ENCODE data around the gene DBN1.

DBN1 gene

DNA sequence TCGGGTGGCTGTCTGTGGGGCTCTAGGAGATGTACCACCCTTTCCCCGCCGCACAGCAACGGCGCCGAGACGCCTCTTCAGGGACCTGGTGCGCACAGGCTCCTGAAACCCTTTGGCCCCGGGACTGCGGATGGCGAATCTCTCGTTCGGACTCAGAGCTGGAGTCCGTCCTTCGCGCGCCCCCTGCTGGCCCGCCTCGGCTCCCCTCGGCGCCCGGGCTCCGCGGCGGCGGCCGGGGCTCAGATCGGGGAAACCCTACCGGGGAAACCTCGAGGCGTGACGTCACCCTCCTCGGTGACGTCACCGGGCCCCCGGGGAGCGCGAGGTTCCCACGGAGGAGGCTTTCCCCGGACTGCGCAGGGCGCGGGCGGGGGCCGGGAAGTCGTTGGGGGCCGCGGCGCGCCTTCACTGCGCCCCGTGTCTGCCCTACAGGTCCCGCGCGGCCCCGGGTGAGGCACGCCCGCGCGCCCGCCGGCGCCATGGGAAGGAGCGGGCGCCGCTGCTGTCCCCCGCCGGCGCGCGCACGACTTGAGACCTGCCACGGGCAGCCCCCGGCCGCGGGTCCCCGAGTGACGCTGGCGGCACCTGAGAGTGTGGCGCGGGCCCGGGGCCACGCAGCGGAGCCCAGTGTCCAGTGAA, 18.9 kb downstream of the DBN1 start:
- Histone ChIP-seq H2AFZ (ENCODE audit: low read depth, low read length) (peak overlapping the region; percentile 72), H3K4me1 (ENCODE audit: insufficient read depth, low read length) (peaks cover 30% of the 10 kb centered on the region), H3K9me3 (ENCODE audit: insufficient read depth, low read length, severe bottlenecking) (no peaks in the 10 kb centered on the region), H3K36me3 (ENCODE audit: insufficient read depth, low read length) (peaks cover 22% of the 10 kb centered on the region), H3K4me2 (ENCODE audit: insufficient read depth, low read length) (peak overlapping the region; percentile 98), H3K79me2 (ENCODE audit: insufficient read depth, low read length) (no peaks in the 10 kb centered on the region), H3K27me3 (ENCODE audit: insufficient read depth, low read length, poor library complexity) (peaks cover 5% of the 10 kb centered on the region), H3K27ac (ENCODE audit: low read length) (peak overlapping the region; percentile 56; the same call in 1 of the 2 replicates), H3K4me3 (ENCODE audit: low read depth in 1 of 2, low read length in 2 of 2) (peak overlapping the region; percentile 24 to 75; a peak in 3 of 4 replicates), H3K9ac (ENCODE audit: low read depth, low read length) (peak overlapping the region; percentile 67), H4K20me1 (ENCODE audit: insufficient read depth, low read length) (peaks cover 60% of the 10 kb centered on the region)
- TF ChIP-seq, protein P1, sequence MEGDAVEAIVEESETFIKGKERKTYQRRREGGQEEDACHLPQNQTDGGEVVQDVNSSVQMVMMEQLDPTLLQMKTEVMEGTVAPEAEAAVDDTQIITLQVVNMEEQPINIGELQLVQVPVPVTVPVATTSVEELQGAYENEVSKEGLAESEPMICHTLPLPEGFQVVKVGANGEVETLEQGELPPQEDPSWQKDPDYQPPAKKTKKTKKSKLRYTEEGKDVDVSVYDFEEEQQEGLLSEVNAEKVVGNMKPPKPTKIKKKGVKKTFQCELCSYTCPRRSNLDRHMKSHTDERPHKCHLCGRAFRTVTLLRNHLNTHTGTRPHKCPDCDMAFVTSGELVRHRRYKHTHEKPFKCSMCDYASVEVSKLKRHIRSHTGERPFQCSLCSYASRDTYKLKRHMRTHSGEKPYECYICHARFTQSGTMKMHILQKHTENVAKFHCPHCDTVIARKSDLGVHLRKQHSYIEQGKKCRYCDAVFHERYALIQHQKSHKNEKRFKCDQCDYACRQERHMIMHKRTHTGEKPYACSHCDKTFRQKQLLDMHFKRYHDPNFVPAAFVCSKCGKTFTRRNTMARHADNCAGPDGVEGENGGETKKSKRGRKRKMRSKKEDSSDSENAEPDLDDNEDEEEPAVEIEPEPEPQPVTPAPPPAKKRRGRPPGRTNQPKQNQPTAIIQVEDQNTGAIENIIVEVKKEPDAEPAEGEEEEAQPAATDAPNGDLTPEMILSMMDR (IDR thresholded peaks at IDR 0.05; ENCODE audit: borderline replicate concordance, extremely low read depth, low read length, poor library complexity, severe bottlenecking), result peak; percentile 95
- TF ChIP-seq EZH2 (IDR thresholded peaks at IDR 0.05; ENCODE audit: borderline replicate concordance, low read depth, low read length, severe bottlenecking), result no peak
- DNase-seq (peak; percentile 89), ATAC-seq (ENCODE audit: insufficient read depth, low read depth) (peak; percentile 57)

DNA sequence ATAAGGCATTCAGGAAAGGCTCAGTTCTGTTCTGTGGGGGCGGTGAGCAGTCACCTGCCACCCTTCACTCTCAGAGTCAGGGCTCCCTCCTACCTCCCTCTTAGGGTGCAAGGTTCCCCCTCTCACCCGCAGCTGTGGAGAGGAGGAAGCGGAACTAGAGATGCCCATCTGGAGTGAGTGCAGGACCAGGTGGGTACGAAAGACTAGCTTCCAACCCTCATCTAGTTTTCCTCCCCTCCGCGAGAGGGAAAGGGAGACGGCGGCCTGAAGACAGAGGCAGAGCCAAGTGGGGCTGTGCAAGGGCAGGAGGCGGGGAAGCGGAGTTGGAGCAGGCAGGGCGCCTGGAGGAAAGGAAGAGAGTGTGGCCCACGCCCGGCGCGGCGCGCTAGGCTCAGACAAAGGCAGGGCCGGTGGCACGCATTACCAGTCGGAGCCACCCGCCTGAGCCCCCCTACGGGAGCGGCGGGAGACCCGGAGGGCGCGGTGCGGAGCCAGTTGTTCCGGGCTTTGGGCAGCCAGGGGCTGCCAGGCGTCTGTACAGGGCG, 19.5 kb downstream of the DBN1 start:
- ATAC-seq (ENCODE audit: insufficient read depth, low read depth), result no peak
- peaks cover 30% of the 10 kb centered on the region for H3K4me1 ChIP-seq (ENCODE audit: insufficient read depth, low read length)
- peaks cover 10% of the 10 kb centered on the region for H3K27me3 ChIP-seq (ENCODE audit: insufficient read depth, low read length, poor library complexity)
- no peak overlapping the region for H3K27ac ChIP-seq (ENCODE audit: low read length)
- H3K4me3 ChIP-seq (ENCODE audit: low read depth in 1 of 2, low read length in 2 of 2), result peak overlapping the region in 1 of 2 experiments; percentile 75; a peak in 2 of 4 replicates
- peaks cover 65% of the 10 kb centered on the region for H4K20me1 ChIP-seq (ENCODE audit: insufficient read depth, low read length)
- H2AFZ ChIP-seq (ENCODE audit: low read depth, low read length), result no peak overlapping the region
- peak overlapping the region; percentile 98 for H3K4me2 ChIP-seq (ENCODE audit: insufficient read depth, low read length)
- H3K79me2 ChIP-seq (ENCODE audit: insufficient read depth, low read length), result no peaks in the 10 kb centered on the region
- H3K36me3 ChIP-seq (ENCODE audit: insufficient read depth, low read length), result peaks cover 19% of the 10 kb centered on the region
- no peak for TF ChIP-seq EZH2 (IDR thresholded peaks at IDR 0.05; ENCODE audit: borderline replicate concordance, low read depth, low read length, severe bottlenecking)
- TF ChIP-seq, protein P1 (IDR thresholded peaks at IDR 0.05; ENCODE audit: borderline replicate concordance, extremely low read depth, low read length, poor library complexity, severe bottlenecking), result no peak
- H3K9ac ChIP-seq (ENCODE audit: low read depth, low read length), result peak overlapping the region; percentile 67; the same call in 1 of the 2 replicates
- DNase-seq, result no peak
- H3K9me3 ChIP-seq (ENCODE audit: insufficient read depth, low read length, severe bottlenecking), result no peaks in the 10 kb centered on the region

DNA sequence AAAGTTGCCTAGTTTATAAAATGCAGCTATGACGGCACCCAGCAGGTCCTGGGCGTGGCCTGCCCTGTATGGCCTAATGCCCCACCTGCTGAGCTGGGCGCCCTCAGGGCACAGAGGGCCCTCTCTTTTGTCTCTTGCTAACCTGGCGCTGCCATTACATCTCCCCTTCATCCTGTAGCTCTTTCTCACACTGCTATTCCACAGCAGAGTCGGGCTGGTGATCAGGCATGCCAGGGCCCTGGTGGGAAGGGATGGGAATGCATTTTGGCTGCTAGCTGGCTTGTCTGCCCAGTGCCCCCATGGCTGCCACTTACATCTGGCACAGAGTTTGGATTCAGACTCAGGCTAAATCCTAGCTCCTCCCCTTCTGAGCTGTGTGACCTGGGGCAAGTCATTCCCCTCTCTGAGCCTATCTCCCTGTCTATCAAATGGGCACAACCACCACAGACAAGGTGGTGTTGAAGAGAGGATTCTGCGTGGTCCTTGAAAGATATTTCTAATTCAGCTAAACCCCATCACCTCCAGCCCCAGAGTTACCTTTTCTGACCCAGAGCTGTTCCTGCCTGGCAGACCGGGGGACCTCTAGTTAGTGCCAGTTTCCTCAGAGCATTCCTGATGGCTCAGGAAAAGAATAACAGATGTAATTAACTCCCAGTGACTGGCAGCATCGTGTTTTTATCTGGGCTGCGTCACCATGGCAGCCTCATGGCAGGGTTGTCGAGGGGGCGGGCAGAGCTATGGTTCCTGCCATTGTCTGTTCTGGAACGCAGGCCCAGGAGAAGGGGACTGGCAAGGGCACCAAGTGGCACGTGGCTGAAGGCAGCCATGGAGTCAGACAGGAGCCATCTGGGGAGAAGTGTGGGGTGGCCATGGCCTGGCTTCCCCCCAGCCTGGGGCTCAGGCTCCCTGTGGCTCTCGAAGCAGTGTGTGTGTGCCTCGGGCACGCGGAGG, 20.5 kb downstream of the DBN1 start:
- Histone ChIP-seq H3K4me2 (ENCODE audit: insufficient read depth, low read length) (no peak overlapping the region), H3K4me3 (ENCODE audit: low read depth in 1 of 2, low read length in 2 of 2) (no peak overlapping the region), H3K36me3 (ENCODE audit: insufficient read depth, low read length) (peaks cover 12% of the 10 kb centered on the region; the same call in 1 of the 2 replicates), H3K79me2 (ENCODE audit: insufficient read depth, low read length) (no peaks in the 10 kb centered on the region), H3K9me3 (ENCODE audit: insufficient read depth, low read length, severe bottlenecking) (no peaks in the 10 kb centered on the region), H4K20me1 (ENCODE audit: insufficient read depth, low read length) (peaks cover 59% of the 10 kb centered on the region), H2AFZ (ENCODE audit: low read depth, low read length) (no peak overlapping the region), H3K27ac (ENCODE audit: low read length) (no peak overlapping the region), H3K27me3 (ENCODE audit: insufficient read depth, low read length, poor library complexity) (peaks cover 19% of the 10 kb centered on the region), H3K4me1 (ENCODE audit: insufficient read depth, low read length) (peaks cover 30% of the 10 kb centered on the region), H3K9ac (ENCODE audit: low read depth, low read length) (no peak overlapping the region)
- TF ChIP-seq, protein P1 (IDR thresholded peaks at IDR 0.05; ENCODE audit: borderline replicate concordance, extremely low read depth, low read length, poor library complexity, severe bottlenecking), result no peak
- no peak for TF ChIP-seq EZH2 (IDR thresholded peaks at IDR 0.05; ENCODE audit: borderline replicate concordance, low read depth, low read length, severe bottlenecking)
- no peak for ATAC-seq (ENCODE audit: insufficient read depth, low read depth)
- DNase-seq, result no peak
